SIG-M5 treated with dmso at 0.1 percent for 504 hours (cell line): ENCODE measurements around the gene MYRF.

ENCODE experiments used
- DNase-seq: peaks from one replicate; lab custom pipeline; 2025; ENCODE audit not compliant: unreplicated experiment; lab: John Stamatoyannopoulos, UW

Gene MYRF

GRCh38 chr11:61775106-61775505 lies 22.7 kb downstream of the MYRF start:
- DNase-seq: no peak

GRCh38 chr11:61775606-61776554 lies 23.4 kb downstream of the MYRF start:
- DNase-seq: no peak

- peak; percentile 64 for DNase-seq
Observed at GRCh38 chr11:61776561-61777075, 24.2 kb downstream of the MYRF start.

GRCh38 chr11:61777234-61778090 lies 25.0 kb downstream of the MYRF start:
- no peak for DNase-seq

- DNase-seq: no peak
Observed at GRCh38 chr11:61778357-61778886, 26.0 kb downstream of the MYRF start.

- no peak for DNase-seq
Observed at GRCh38 chr11:61778920-61779650, 26.6 kb downstream of the MYRF start.

- no peak for DNase-seq
Observed at GRCh38 chr11:61779666-61780525, 27.5 kb downstream of the MYRF start.

GRCh38 chr11:61780581-61781162 lies 28.2 kb downstream of the MYRF start:
- DNase-seq: no peak

GRCh38 chr11:61781585-61781984 lies 29.1 kb downstream of the MYRF start:
- DNase-seq: no peak

- DNase-seq: no peak
Observed at GRCh38 chr11:61782299-61782698, 29.9 kb downstream of the MYRF start.

- DNase-seq: no peak
Observed at GRCh38 chr11:61782841-61783240, 30.4 kb downstream of the MYRF start.

- no peak for DNase-seq
Observed at GRCh38 chr11:61783717-61784505, 31.5 kb downstream of the MYRF start.

- no peak for DNase-seq
Observed at GRCh38 chr11:61784506-61784805, 32.0 kb downstream of the MYRF start.

- no peak for DNase-seq
Observed at GRCh38 chr11:61785837-61786402, 33.5 kb downstream of the MYRF start.

GRCh38 chr11:61787928-61788491 lies 35.6 kb downstream of the MYRF start:
- DNase-seq: peak; percentile 44

- DNase-seq: peak; percentile 45
Observed at GRCh38 chr11:61791737-61792309, 39.4 kb downstream of the MYRF start.

- DNase-seq: peak; percentile 89
Observed at GRCh38 chr11:61792310-61793082, 40.1 kb downstream of the MYRF start, which contains the start of the genes FEN1 and TMEM258. FEN1 (plus strand) TSS chr11:61792911; CDS start chr11:61795362, 2,451 bp downstream. TMEM258 (minus strand) TSS chr11:61792599; CDS start chr11:61792558, 41 bp downstream.
